Stimulated activated CD4-positive, alpha-beta T cell treated with anti-CD3 and anti-CD28 coated beads, Interleukin-1b, Interleukin-23, amount 100 ng/mL, for 24 hours (primary cell): Measurements from ENCODE around the gene TMEM238L.

Experiments used
- DNase-seq, 4 experiments: peaks; one replicate each; pipeline ENCODE4 v3.0.0-alpha.2; 2020; ENCODE audit warnings: low read depth in 4 of 4, low spot score in 1 of 4

The TMEM238L gene

GRCh38 chr17:10775740-10776356 is 28.1 kb downstream of the TMEM238L start:
- DNase-seq = no peak

GRCh38 chr17:10775058-10775457 is 28.8 kb downstream of the TMEM238L start:
- DNase-seq = no peak

- no peak for DNase-seq
Observed at GRCh38 chr17:10773391-10773790, 30.5 kb downstream of the TMEM238L start.

- DNase-seq = peak in 2 of 4 experiments; percentile 10 to 31
Observed at GRCh38 chr17:10772425-10773380, 31.2 kb downstream of the TMEM238L start.

GRCh38 chr17:10771148-10771547 is 32.8 kb downstream of the TMEM238L start:
- DNase-seq = no peak

GRCh38 chr17:10769840-10770239 is 34.1 kb downstream of the TMEM238L start:
- DNase-seq = no peak

- no peak for DNase-seq
Observed at GRCh38 chr17:10768750-10769251, 35.1 kb downstream of the TMEM238L start.

- DNase-seq = no peak
Observed at GRCh38 chr17:10767232-10767631, 36.7 kb downstream of the TMEM238L start.

GRCh38 chr17:10762037-10762436 is 41.9 kb downstream of the TMEM238L start:
- no peak for DNase-seq

- no peak for DNase-seq
Observed at GRCh38 chr17:10761281-10761680, 42.6 kb downstream of the TMEM238L start.

- no peak for DNase-seq
Observed at GRCh38 chr17:10758062-10758461, 45.8 kb downstream of the TMEM238L start.

- DNase-seq = no peak
Observed at GRCh38 chr17:10757647-10758046, 46.3 kb downstream of the TMEM238L start.

- DNase-seq = no peak
Observed at GRCh38 chr17:10757067-10757466, 46.8 kb downstream of the TMEM238L start.

GRCh38 chr17:10756619-10757018 is 47.3 kb downstream of the TMEM238L start:
- no peak for DNase-seq

- DNase-seq = no peak
Observed at GRCh38 chr17:10756185-10756584, 47.7 kb downstream of the TMEM238L start.

GRCh38 chr17:10755592-10756127 is 48.2 kb downstream of the TMEM238L start:
- no peak for DNase-seq

- DNase-seq = no peak
Observed at GRCh38 chr17:10754861-10755591, 48.9 kb downstream of the TMEM238L start.

- no peak for DNase-seq
Observed at GRCh38 chr17:10754109-10754508, 49.8 kb downstream of the TMEM238L start.

GRCh38 chr17:10752696-10753095 is 51.2 kb downstream of the TMEM238L start:
- no peak for DNase-seq

- DNase-seq = no peak
Observed at GRCh38 chr17:10751563-10751962, 52.3 kb downstream of the TMEM238L start.

GRCh38 chr17:10750210-10750609 is 53.7 kb downstream of the TMEM238L start:
- DNase-seq = no peak
